ENCODE data around the gene DDX25. TPM values are rescaled to one million over a fixed set of nuclear protein-coding genes. Genes with fewer than 3 reads are reported as not detected.

Gene DDX25
- total RNA-seq, 6 experiments from 2014 or later, result not detected

DNA sequence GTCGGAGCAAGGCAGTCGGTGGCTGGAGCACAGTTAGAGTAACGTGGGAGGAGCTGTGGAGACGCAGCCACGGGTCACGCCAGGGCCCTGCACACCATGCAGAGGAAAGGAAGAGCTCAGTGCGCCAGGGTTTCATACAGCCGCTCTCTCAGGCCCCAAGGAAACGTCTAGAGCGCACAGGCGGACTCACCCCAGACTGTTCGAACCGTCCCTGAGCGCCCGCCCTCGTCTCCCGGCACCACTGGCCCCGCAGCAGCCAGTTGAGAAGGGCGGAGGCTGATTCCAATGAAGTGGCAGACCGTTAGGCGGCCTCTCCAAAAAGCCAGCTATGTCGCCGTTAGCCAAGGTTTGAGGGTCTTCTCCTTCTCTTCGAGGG is 17.3 kb upstream of the DDX25 start:
- peak overlapping the region; percentile 89 for H3K4me3 Mint-ChIP-seq
- no peak for DNase-seq
- H3K27me3 Mint-ChIP-seq (ENCODE audit: insufficient read depth), result no peaks in the 10 kb centered on the region; the same call in 1 of the 2 replicates
- H3K4me1 Mint-ChIP-seq (ENCODE audit: low read depth), result peaks cover 35% of the 10 kb centered on the region
- TF ChIP-seq, protein P1, sequence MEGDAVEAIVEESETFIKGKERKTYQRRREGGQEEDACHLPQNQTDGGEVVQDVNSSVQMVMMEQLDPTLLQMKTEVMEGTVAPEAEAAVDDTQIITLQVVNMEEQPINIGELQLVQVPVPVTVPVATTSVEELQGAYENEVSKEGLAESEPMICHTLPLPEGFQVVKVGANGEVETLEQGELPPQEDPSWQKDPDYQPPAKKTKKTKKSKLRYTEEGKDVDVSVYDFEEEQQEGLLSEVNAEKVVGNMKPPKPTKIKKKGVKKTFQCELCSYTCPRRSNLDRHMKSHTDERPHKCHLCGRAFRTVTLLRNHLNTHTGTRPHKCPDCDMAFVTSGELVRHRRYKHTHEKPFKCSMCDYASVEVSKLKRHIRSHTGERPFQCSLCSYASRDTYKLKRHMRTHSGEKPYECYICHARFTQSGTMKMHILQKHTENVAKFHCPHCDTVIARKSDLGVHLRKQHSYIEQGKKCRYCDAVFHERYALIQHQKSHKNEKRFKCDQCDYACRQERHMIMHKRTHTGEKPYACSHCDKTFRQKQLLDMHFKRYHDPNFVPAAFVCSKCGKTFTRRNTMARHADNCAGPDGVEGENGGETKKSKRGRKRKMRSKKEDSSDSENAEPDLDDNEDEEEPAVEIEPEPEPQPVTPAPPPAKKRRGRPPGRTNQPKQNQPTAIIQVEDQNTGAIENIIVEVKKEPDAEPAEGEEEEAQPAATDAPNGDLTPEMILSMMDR (IDR thresholded peaks at IDR 0.05), result no peak
- H3K9me3 Mint-ChIP-seq, result no peaks in the 10 kb centered on the region
- H3K36me3 Mint-ChIP-seq (ENCODE audit: low read depth), result peaks cover 13% of the 10 kb centered on the region; the same call in 1 of the 2 replicates
- H3K27ac Mint-ChIP-seq, result peak overlapping the region; percentile 95

DNA sequence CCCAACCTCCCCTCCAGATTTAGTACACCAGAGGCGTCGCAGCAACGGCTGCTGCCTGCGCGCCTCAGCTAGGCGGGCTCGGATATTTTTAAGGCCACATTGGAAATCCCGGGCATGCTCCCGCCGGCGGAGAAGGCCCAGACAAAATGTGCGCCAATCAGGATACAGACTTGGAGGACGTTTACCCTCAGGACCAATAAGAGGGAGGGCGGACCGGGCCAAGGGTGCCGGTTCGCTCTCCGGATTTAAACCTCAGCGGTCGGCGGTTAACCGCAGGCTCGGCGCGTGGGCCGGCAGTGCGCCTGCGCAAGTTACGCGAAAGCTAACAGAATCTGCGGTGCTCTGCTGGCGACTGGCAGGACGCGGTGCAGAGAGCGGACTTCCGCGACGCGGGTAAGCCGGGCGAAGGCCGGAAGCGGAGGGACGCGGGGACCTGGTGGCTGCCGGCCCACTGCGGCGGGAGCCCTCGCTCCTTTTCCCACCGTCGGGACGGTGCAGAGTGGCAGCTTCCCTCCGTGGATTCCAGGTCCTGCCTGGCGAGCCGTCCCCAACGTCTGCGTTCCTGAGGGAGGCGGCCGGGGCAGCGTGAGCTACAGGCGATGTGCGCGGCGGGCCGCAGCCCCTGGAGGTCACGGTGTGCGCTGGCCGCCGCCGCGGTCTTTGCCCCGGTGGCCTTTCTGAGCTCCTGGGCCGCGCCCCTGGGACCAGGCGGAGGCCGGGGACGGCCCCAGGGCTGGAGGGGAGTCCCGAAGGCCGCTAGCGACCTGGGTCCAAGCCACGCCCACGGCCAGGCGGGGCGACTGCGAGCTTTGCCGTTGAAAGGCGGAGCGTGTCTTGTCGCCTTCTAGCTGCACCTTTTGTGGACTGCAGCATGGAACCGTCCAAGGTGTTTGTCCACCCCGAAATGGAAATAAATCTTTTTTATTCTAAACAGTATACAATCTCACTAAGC is 16.7 kb upstream of the DDX25 start, which contains the start of gene HYLS1:
HYLS1 (plus strand) TSS at position 296 of the 952 bp plus-strand sequence. CDS start 11,701 bp downstream, outside the sequence.
- Mint-ChIP-seq H3K27ac (peak within 1 kb of the TSS; percentile 95), H3K9me3 (no peaks in the 10 kb centered on the region), H3K36me3 (ENCODE audit: low read depth) (peaks cover 13% of the 10 kb centered on the region; the same call in 1 of the 2 replicates), H3K27me3 (ENCODE audit: insufficient read depth) (no peaks in the 10 kb centered on the region), H3K4me3 (peak within 1 kb of the TSS; percentile 89), H3K4me1 (ENCODE audit: low read depth) (peaks cover 41% of the 10 kb centered on the region)
- TF ChIP-seq, protein P1 (IDR thresholded peaks at IDR 0.05), result peak; percentile 51
- peak; percentile 96 for DNase-seq

DNA sequence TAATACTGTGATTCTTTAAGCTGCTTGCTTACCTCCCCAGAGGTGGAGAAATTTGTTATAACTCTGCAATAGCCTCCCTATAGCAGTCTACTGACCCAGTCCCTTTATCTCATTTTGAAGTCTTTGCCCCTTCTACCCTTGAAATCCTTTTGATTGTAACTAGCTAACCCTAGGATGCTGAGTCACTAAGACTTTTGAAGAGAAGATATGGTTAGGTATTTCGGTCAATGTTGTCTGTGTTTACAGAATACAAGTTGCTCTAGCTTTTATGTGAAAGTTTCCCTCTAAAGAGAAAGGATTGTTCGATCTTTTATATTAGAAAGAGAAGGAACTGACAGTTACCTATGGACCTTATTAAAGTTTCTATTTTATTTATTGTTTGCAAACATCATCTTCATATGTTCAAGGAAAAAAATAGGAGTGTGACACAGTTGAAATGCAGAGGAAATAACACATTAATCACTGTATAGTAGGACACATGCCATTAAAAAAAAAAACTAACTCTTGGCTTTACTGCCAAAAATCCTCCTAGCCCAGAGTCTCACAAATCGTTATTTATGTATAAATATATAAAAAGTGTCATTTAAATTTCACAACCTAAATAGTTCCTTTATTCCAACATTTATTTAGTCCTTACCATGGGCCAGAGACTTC is 13.7 kb upstream of the DDX25 start:
- no peaks in the 10 kb centered on the region for H3K9me3 Mint-ChIP-seq
- peaks cover 34% of the 10 kb centered on the region for H3K36me3 Mint-ChIP-seq (ENCODE audit: low read depth)
- TF ChIP-seq, protein P1 (IDR thresholded peaks at IDR 0.05), result no peak
- no peak for DNase-seq
- H3K27ac Mint-ChIP-seq, result peak overlapping the region; percentile 57
- H3K27me3 Mint-ChIP-seq (ENCODE audit: insufficient read depth), result no peaks in the 10 kb centered on the region
- peak overlapping the region; percentile 43; the same call in 1 of the 2 replicates for H3K4me3 Mint-ChIP-seq
- H3K4me1 Mint-ChIP-seq (ENCODE audit: low read depth), result peaks cover 55% of the 10 kb centered on the region

DNA sequence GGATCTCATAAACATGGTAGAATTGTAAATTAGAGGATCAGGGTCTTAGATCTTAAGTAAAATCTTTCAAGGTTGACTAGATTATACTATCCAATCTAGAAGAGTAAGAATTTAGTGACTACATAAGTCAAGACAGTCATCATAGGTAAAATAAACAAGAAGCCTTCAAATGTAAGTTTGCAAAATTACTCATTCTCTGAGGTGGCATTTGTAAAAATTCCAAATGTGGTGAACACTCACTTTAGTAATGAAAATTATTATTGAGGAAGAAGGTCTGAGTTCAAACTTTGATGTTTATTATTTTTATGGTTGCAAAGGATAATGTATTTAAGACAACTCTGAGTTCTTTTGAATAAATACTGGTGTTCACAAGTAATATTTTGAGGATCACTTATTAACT is 12.2 kb upstream of the DDX25 start:
- TF ChIP-seq, protein P1 (IDR thresholded peaks at IDR 0.05), result no peak
- no peaks in the 10 kb centered on the region for H3K9me3 Mint-ChIP-seq
- H3K27ac Mint-ChIP-seq, result peak overlapping the region; percentile 77
- peaks cover 57% of the 10 kb centered on the region for H3K4me1 Mint-ChIP-seq (ENCODE audit: low read depth)
- H3K36me3 Mint-ChIP-seq (ENCODE audit: low read depth), result peaks cover 39% of the 10 kb centered on the region
- no peaks in the 10 kb centered on the region for H3K27me3 Mint-ChIP-seq (ENCODE audit: insufficient read depth)
- H3K4me3 Mint-ChIP-seq, result no peak overlapping the region; the same call in 1 of the 2 replicates
- DNase-seq, result peak; percentile 62

DNA sequence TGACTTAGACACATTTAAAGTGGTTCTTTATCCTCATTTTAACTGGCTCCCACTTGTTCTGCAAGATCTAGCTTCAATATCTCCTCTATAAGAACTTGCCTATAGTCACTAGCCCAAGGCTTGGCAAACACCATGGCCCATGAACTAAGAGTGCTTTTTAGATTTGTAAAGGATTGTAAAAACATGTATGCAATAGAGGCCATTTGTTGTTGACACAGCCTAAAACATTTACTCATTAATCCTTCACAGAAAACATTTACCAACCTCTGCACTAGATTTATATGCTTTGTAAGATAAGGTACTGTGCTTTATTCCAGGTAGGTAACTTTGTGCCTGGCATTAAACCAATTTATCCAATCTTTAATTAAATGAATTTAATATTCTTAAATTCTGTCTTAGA is 11.3 kb upstream of the DDX25 start:
- peak overlapping the region; percentile 77 for H3K27ac Mint-ChIP-seq
- peaks cover 38% of the 10 kb centered on the region for H3K36me3 Mint-ChIP-seq (ENCODE audit: low read depth)
- peaks cover 58% of the 10 kb centered on the region for H3K4me1 Mint-ChIP-seq (ENCODE audit: low read depth)
- no peaks in the 10 kb centered on the region for H3K9me3 Mint-ChIP-seq
- H3K4me3 Mint-ChIP-seq, result peak overlapping the region; percentile 38; the same call in 1 of the 2 replicates
- no peaks in the 10 kb centered on the region for H3K27me3 Mint-ChIP-seq (ENCODE audit: insufficient read depth)
- DNase-seq, result no peak
- TF ChIP-seq, protein P1 (IDR thresholded peaks at IDR 0.05), result no peak

All from HFFc6 (cell line).